Left renal pelvis (tissue), 4 donors: ENCODE measurements around the gene TSPAN32. TPM values are rescaled to one million over a fixed set of nuclear protein-coding genes. Genes with fewer than 3 reads are reported as not detected.

Experiments
- DNase-seq, 4 donors: peaks; one replicate each; pipeline ENCODE4 v3.0.0-alpha.2; 2013; ENCODE audit warnings: low read depth in 4 of 4, low spot score in 3 of 4
- polyA plus RNA-seq, 4 donors: library from polyadenylated mRNA; unstranded; fragments of 120-200 nt; gene quantifications; one replicate each; pipeline ENCODE4 v1.2.1, GENCODE V29; 2013; ENCODE audit not compliant: insufficient read length in 4 of 4

TSPAN32 gene
- polyA plus RNA-seq, 4 donors, result 1.3 to 6.0 (median 2.6) TPM

GRCh38 chr11:2266586-2267305, 35.1 kb upstream of the TSPAN32 start:
- no peak for DNase-seq

GRCh38 chr11:2267306-2267850, 34.4 kb upstream of the TSPAN32 start:
- no peak for DNase-seq

- no peak for DNase-seq
These were observed 33.7 kb upstream of the TSPAN32 start for GRCh38 chr11:2267851-2268728.

DNA sequence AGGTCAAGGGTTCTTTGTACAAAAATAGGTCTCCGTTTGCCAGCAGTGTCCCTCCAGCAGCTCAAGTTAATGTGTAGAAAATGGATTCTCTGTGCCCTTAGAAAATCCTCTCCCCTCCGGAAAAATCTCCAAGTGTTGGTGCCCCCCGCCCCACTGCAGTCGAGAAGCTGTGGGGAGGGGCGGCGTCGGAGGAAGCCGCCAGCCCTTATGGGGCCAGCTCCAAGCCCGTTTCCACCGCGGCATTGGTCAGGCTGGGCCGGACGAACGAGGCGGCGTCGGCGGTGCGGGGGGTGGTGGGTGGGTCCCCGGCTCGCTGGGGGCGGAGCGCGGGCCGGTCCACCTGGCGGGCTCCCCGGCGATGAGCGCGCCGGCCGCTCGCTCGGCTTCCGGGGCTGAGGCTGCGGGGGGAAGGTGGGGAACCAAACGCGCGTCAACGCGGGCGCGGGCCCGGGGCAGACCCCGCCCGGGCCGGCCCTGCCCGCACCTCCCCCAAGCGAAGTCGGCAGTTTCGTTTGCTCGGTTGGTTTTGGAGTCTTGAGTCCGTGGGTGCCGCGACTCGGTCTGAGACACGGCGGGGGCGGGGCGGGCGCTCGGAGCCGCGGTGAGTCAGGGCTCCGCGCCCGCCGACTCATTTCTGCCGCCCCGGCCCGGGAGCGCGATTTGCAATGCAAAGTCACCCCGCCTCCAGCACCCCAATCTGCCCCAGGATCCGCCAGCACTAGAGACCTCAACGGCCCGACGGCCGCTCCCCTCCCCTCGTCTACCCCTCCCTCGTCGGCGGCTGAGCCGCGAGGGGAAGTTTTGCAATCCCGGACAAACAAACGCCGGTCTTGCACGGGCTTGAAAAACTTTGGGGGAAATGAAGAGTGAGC, 32.8 kb upstream of the TSPAN32 start:
- no peak for DNase-seq

- DNase-seq, result no peak
These were observed 32.1 kb upstream of the TSPAN32 start for GRCh38 chr11:2269601-2270321.

GRCh38 chr11:2270322-2271076, 31.3 kb upstream of the TSPAN32 start, which contains the start of gene ASCL2:
Gene ASCL2 (minus strand): TSS chr11:2270588. CDS start chr11:2270332, 256 bp downstream.
- DNase-seq, result no peak

GRCh38 chr11:2271077-2271326, 30.8 kb upstream of the TSPAN32 start:
- DNase-seq, result no peak

DNA sequence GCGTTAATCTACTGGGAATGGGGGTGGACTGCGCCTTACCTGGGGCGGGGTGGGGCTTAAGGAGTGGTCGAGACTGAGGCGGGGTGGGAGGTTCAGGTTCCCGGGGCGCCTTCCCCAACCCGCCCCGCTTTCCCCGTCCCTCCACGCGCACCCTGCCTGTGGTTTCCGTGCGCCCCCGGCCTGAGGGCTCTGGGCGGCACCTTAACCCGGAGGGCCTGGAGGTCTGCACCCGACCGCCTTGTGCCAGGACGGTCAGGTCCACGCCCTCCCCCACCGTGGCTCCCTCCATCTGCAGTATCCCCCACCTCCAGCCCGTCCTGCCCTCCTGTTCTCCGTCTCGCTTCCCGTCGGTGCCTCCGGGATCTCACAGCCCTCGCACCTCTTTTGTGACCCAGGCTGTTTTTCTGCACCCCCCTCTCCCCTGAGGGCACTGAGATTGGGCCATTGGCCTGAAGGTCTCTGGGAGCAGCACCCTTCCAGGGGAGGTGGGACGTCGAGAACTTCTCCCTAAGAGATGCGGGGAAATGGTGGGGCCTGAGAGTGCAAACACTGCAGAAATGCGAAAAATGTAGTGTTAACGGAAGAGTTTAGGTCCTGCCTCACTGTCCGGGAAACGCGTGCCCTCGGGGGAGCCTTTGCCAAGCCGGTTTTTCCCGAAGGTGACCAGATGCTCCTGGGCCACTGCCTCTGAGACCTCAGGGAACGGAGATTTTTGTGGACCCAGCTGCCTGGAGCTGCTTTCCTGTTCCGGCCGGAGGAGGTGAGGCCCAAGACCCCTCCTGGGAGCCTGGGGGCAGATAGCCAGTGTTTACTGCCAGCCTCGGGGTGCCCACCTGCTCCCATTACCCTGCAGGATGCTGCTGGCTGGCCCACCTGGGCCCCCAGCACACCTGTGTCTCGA, 30.2 kb upstream of the TSPAN32 start:
- no peak for DNase-seq

DNA sequence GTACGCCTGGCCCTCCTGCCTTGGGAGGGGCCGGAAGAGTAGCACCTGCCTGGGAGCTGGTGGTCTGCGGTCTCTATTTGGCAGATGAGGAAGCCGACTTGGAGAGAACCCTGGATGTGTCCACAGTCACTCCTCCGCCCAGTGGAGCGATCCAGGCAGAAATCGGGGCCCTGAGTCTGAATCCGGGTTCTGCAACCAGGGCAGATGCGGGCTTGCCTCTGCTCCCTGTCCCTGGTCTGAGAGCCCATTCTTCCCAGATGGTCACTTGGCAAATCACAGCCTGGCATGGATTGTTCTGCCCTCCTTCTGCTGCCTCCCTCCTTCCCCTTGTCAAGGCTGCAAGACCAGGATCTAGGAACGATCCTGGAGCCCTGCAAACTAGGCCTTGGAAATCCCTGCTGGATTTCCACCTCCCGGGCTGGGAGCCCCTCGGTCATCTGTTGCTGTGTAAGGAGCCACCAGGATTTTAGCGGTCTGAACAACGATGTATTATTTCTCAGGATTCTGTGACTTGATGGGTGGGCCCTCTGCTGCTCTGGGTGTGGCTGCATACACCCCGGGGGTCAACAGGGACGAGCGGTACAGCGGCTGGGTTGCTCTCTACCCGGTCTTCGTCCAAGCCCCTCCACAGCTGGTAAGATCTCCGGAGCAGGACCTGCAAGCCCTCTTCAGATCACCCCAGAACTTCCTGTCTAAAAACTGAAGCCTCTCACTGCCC, 29.4 kb upstream of the TSPAN32 start:
- no peak for DNase-seq

DNA sequence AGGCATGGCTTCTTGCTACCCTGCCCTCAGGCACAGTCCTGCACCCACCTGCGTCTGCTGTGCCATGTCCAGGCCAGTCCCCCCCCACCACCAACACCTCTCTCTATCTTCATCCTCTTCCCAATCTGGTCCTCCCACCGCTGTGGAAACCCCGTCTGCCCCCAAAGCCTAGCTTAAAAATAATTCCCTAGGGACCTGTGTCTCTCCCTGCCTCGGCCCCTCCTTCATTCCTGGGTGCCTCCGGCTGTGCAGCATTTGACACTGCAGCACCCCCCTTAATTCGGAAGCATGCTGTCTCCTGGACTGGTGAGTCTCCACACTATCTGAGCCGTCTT, 28.9 kb upstream of the TSPAN32 start:
- DNase-seq, result no peak

DNA sequence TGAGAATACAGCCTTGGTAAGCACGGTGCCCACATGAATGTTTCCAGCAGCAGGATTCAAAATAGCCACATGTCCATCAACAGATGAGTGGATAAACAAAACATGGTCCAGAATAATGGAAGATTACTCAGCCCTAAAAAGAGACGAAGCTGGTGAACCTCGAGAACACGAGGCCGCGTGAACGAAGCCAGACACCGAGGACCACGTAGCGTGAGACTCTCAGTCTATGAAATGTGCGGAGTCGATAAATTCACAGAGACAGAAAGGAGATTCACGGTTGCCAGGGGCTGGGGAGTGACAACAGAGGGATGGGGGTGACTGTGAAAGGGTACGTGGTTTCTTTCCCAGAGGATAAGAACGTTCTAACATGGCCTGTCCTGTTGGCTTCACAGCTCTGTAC, 28.5 kb upstream of the TSPAN32 start:
- no peak for DNase-seq

DNA sequence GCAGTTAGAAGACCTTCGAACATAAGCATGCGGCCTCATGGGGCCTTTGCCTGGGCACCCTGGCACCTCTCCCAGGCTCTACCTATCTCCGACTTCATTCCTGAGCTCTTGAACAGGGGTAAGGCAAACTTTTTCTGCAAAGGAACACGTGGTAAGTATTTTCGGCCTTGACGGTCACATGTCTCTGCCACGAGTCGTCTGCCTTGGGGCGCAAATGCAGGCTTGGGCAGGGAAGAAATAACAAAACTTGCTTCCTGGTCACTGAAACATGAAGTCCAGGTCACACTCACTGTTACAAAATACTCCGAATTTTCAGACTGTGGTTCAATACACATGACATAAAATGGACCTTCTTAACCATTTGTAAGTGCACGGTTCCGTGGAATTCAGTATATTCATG, 28.0 kb upstream of the TSPAN32 start:
- DNase-seq, result no peak

GRCh38 chr11:2275334-2276279, 26.2 kb upstream of the TSPAN32 start:
- DNase-seq, result no peak

GRCh38 chr11:2276280-2277007, 25.4 kb upstream of the TSPAN32 start:
- DNase-seq, result no peak

GRCh38 chr11:2277008-2277346, 24.8 kb upstream of the TSPAN32 start:
- no peak for DNase-seq

GRCh38 chr11:2277933-2278523, 23.8 kb upstream of the TSPAN32 start:
- DNase-seq, result no peak
